ENCODE results near the gene CCDC188. TPM values are rescaled to one million over a fixed set of nuclear protein-coding genes. Genes with fewer than 3 reads are reported as not detected.

The CCDC188 gene
- 0.46 and 1.3 TPM in 2 replicates for total RNA-seq

GRCh38 chr22:20150381-20151275 is at the start of gene CCDC188:
CCDC188 (minus strand) TSS chr22:20151055; CDS start chr22:20150986, 69 bp downstream.

GRCh38 chr22:20131597-20131858 is 19.3 kb downstream of the CCDC188 start, which contains the start of gene ZDHHC8:
ZDHHC8 (plus strand) TSS chr22:20131804; CDS start chr22:20131948, 144 bp downstream.

GRCh38 chr22:20116951-20117632 is 33.8 kb downstream of the CCDC188 start, which contains the start of gene TRMT2A:
TRMT2A (minus strand) TSS chr22:20117226; CDS start chr22:20116906, 320 bp downstream.

GRCh38 chr22:20115691-20116375 is 35.0 kb downstream of the CCDC188 start, which contains the start of gene RANBP1:
RANBP1 (plus strand) TSS chr22:20116104; CDS start chr22:20116185, 81 bp downstream.

Other genes starting within 250 kb of the CCDC188 start
- gene COMT, start 209.3 kb downstream of the CCDC188 start, total RNA-seq: 237 and 344 TPM in 2 replicates
- gene TXNRD2, start 209.2 kb downstream of the CCDC188 start, total RNA-seq: 18.5 and 21.9 TPM in 2 replicates
- gene ARVCF, start 134.2 kb downstream of the CCDC188 start, total RNA-seq: 4.1 and 4.8 TPM in 2 replicates
- 42.0 and 49.8 TPM in 2 replicates for gene TANGO2, start 129.9 kb downstream of the CCDC188 start, total RNA-seq
- 26.0 and 29.5 TPM in 2 replicates for gene DGCR8, start 70.8 kb downstream of the CCDC188 start, total RNA-seq
- gene RANBP1, start 35.0 kb downstream of the CCDC188 start, total RNA-seq: 115 and 124 TPM in 2 replicates
- 34.3 and 47.9 TPM in 2 replicates for gene TRMT2A, start 33.8 kb downstream of the CCDC188 start, total RNA-seq
- gene ZDHHC8, start 19.3 kb downstream of the CCDC188 start, total RNA-seq: 3.1 and 6.3 TPM in 2 replicates
- 0.14 and 0.28 TPM in 2 replicates for gene RTN4R, start 117.3 kb upstream of the CCDC188 start, total RNA-seq
- 44.7 and 57.6 TPM in 2 replicates for gene DGCR6L, start 169.0 kb upstream of the CCDC188 start, total RNA-seq
- 8.0 and 10.4 TPM in 2 replicates for gene ZNF74, start 243.1 kb upstream of the CCDC188 start, total RNA-seq